Liver (tissue), 9 donors: ENCODE measurements around the gene TMCO4. TPM values are rescaled to one million over a fixed set of nuclear protein-coding genes. Genes with fewer than 3 reads are reported as not detected.
A peak's percentile ranks its signal among the peaks of the same experiment; 100 is the strongest.

ENCODE experiments used
- DNase-seq: peaks from one replicate; pipeline ENCODE4 v3.0.0-alpha.2; 2017; ENCODE audit warnings: low spot score
- H3K27ac ChIP-seq, 2 donors: one replicate each; pipeline ENCODE4 v1.7.0; 2013; ENCODE audit warnings: inconsistent platforms in 2 of 2, low read length in 2 of 2, control low read depth in 1 of 2, low read depth in 1 of 2, mild to moderate bottlenecking in 1 of 2
- H3K27me3 ChIP-seq, 4 donors: one replicate each; pipeline versions ENCODE4 v1.6.1 to v1.7.0; 2013; ENCODE audit warnings: low read length in 3 of 4, inconsistent platforms in 1 of 4, mild to moderate bottlenecking in 1 of 4, moderate library complexity in 1 of 4; ENCODE audit not compliant: control insufficient read depth in 4 of 4, insufficient read depth in 4 of 4
- H3K36me3 ChIP-seq, 4 donors: one replicate each; pipeline versions ENCODE4 v1.6.1 to v1.7.0; 2013; ENCODE audit warnings: low read length in 3 of 4, mild to moderate bottlenecking in 3 of 4, low read depth in 1 of 4, moderate library complexity in 1 of 4; ENCODE audit not compliant: control insufficient read depth in 4 of 4, insufficient read depth in 3 of 4
- H3K4me1 ChIP-seq, 4 donors: one replicate each; pipeline versions ENCODE4 v1.6.1 to v1.7.0; 2013; ENCODE audit warnings: low read length in 3 of 4, mild to moderate bottlenecking in 3 of 4, moderate library complexity in 1 of 4; ENCODE audit not compliant: control insufficient read depth in 4 of 4, insufficient read depth in 4 of 4
- H3K4me3 ChIP-seq, 3 donors: one replicate each; pipeline versions ENCODE4 v1.6.1 to v1.7.0; 2013; ENCODE audit warnings: low read length in 3 of 3, control low read depth in 1 of 3, low read depth in 1 of 3, mild to moderate bottlenecking in 1 of 3
- H3K9ac ChIP-seq, 2 donors: one replicate each; pipeline ENCODE4 v1.7.0; 2013; ENCODE audit warnings: low read length in 2 of 2, mild to moderate bottlenecking in 2 of 2, moderate library complexity in 2 of 2, control low read depth in 1 of 2, low read depth in 1 of 2
- H3K9me3 ChIP-seq, 4 donors: one replicate each; pipeline versions ENCODE4 v1.6.1 to v1.7.0; 2013; ENCODE audit warnings: low read length in 3 of 4; ENCODE audit not compliant: control insufficient read depth in 4 of 4
- ATF3 ChIP-seq: IDR thresholded peaks from 2 replicates; pipeline ENCODE4 v1.6.1; 2016; ENCODE audit warnings: antibody characterized with exemption
- CTCF ChIP-seq: fragments of 150-350 bp; IDR thresholded peaks from 2 replicates; pipeline ENCODE4 v1.5.1; 2017; ENCODE audit warnings: improper control_type of control experiment, low read depth, low read length; ENCODE audit not compliant: missing input control
- EGR1 ChIP-seq, 2 donors: IDR thresholded peaks; 2 replicates each; pipeline ENCODE4 v1.6.1; 2016 to 2018; ENCODE audit warnings: antibody characterized with exemption in 2 of 2, low read depth in 2 of 2
- FOXA1 ChIP-seq: IDR thresholded peaks from 2 replicates; pipeline ENCODE4 v1.6.1; 2016; ENCODE audit warnings: antibody characterized with exemption
- FOXA2 ChIP-seq: IDR thresholded peaks from 2 replicates; pipeline ENCODE4 v1.6.1; 2016; ENCODE audit warnings: antibody characterized with exemption
- GABPA ChIP-seq, 2 donors: IDR thresholded peaks in 1 of 2; conservative IDR thresholded peaks in 1 of 2; 2 replicates each; pipeline ENCODE4 v1.6.1; 2016; ENCODE audit warnings: antibody characterized with exemption in 2 of 2, mild to moderate bottlenecking in 1 of 2, moderate library complexity in 1 of 2
- HNF4A ChIP-seq, 2 donors: conservative IDR thresholded peaks; 2 replicates each; pipeline ENCODE4 v1.6.1; 2016; ENCODE audit warnings: antibody characterized with exemption in 2 of 2, mild to moderate bottlenecking in 2 of 2
- HNF4G ChIP-seq: IDR thresholded peaks from 2 replicates; pipeline ENCODE4 v1.6.1; 2016; ENCODE audit warnings: antibody characterized with exemption
- JUND ChIP-seq, 2 donors: IDR thresholded peaks; 2 replicates each; pipeline ENCODE4 v1.6.1; 2016; ENCODE audit warnings: antibody characterized with exemption in 2 of 2
- MAX ChIP-seq: IDR thresholded peaks from 2 replicates; pipeline ENCODE4 v1.6.1; 2016; ENCODE audit warnings: antibody characterized with exemption
- NR2F2 ChIP-seq: IDR thresholded peaks from 2 replicates; pipeline ENCODE4 v1.6.1; 2016; ENCODE audit warnings: antibody characterized with exemption
- RAD21 ChIP-seq, 2 donors: IDR thresholded peaks; 2 replicates each; pipeline ENCODE4 v1.6.1; 2016; ENCODE audit warnings: antibody characterized with exemption in 2 of 2, mild to moderate bottlenecking in 2 of 2
- REST ChIP-seq: IDR thresholded peaks from 2 replicates; pipeline ENCODE4 v1.6.1; 2016; ENCODE audit warnings: antibody characterized with exemption, mild to moderate bottlenecking
- RXRA ChIP-seq, 2 donors: IDR thresholded peaks; 2 replicates each; pipeline ENCODE4 v1.6.1; 2017 to 2018; ENCODE audit warnings: antibody characterized with exemption in 2 of 2, mild to moderate bottlenecking in 1 of 2
- SP1 ChIP-seq: IDR thresholded peaks from 2 replicates; pipeline ENCODE4 v1.6.1; 2018; ENCODE audit warnings: antibody characterized with exemption, mild to moderate bottlenecking
- TAF1 ChIP-seq: conservative IDR thresholded peaks from 2 replicates; pipeline ENCODE4 v1.6.1; 2016; ENCODE audit warnings: antibody characterized with exemption, mild to moderate bottlenecking
- YY1 ChIP-seq: IDR thresholded peaks from 2 replicates; pipeline ENCODE4 v1.6.1; 2016; ENCODE audit warnings: antibody characterized with exemption, mild to moderate bottlenecking
- ZBTB33 ChIP-seq: IDR thresholded peaks from 2 replicates; pipeline ENCODE4 v1.6.1; 2016; ENCODE audit warnings: antibody characterized with exemption
- WGBS: extraction: QIAGEN DNeasy Blood & Tissue Kit; methylation state at CpG from one replicate; pipeline ENCODE4 v1.1.7; 2013; 5-methylcytosine and 5-hydroxymethylcytosine counted together
- polyA plus RNA-seq, 2 donors: library from polyadenylated mRNA; stranded (reverse) in 1 of 2; unstranded in 1 of 2; fragments of 200-250 nt in 1 of 2; fragments of >200 nt in 1 of 2; fragmentation: Nextera tagmentation in 1 of 2; extraction: Ambion mirVana in 1 of 2; gene quantifications; one replicate each; pipeline versions ENCODE4 v1.2.1 to v1.2.3, GENCODE V29; 2013 to 2015
- total RNA-seq, 2 donors: library from RNA; depleted of rRNA; stranded (reverse); fragments of >200 nt; gene quantifications; one replicate each; pipeline ENCODE4 v1.2.3, GENCODE V29; 2014
- donor health status: healthy.
- donor health status: healthy.
- donor health status: healthy.
- donor health status: healthy.
- donor health status: healthy.

Gene TMCO4
- total and polyA plus RNA-seq, 4 donors: 4.0 to 9.5 (median 6.0) TPM

GRCh38 chr1:19754482-19754881 is 45.2 kb downstream of the TMCO4 start:
- no peaks in the 10 kb centered on the region for H3K27me3 ChIP-seq
- no peak overlapping the region for H3K9ac ChIP-seq
- H3K4me3 ChIP-seq: no peak overlapping the region
- peaks cover 0 to 17% (median 14%) of the 10 kb centered on the region in 4 donors for H3K4me1 ChIP-seq
- 46% methylated on average over 10 of the region's 10 CpGs for WGBS
- peaks cover 0 to 7% (median 3%) of the 10 kb centered on the region in 4 donors for H3K36me3 ChIP-seq
- no peak for TF ChIP-seq FOXA2
- TF ChIP-seq TAF1: no peak
- peak; percentile 43 for TF ChIP-seq HNF4A (conservative IDR thresholded peaks at IDR 0.05)
- no peak for TF ChIP-seq ATF3
- TF ChIP-seq SP1: peak; percentile 36
- TF ChIP-seq RXRA (IDR thresholded peaks at IDR 0.05): peak; percentile 72
- no peak for TF ChIP-seq CTCF
- no peak for DNase-seq
- H3K27ac ChIP-seq: peak overlapping the region in 1 of 2 donors; percentile 41
- H3K9me3 ChIP-seq: no peaks in the 10 kb centered on the region

- TF ChIP-seq FOXA2 (no peak), JUND (IDR thresholded peaks at IDR 0.05) (no peak), NR2F2 (no peak), FOXA1 (no peak), TAF1 (no peak), EGR1 (IDR thresholded peaks at IDR 0.05; ENCODE audit: low read depth in 2 of 2) (no peak), RAD21 (IDR thresholded peaks at IDR 0.05) (no peak), ZBTB33 (no peak), SP1 (no peak), GABPA (IDR thresholded peaks at IDR 0.05 in 1 of 2, conservative IDR thresholded peaks at IDR 0.05 in 1 of 2) (no peak), HNF4A (conservative IDR thresholded peaks at IDR 0.05) (no peak), HNF4G (no peak), REST (no peak), ATF3 (no peak), YY1 (no peak), MAX (no peak), RXRA (IDR thresholded peaks at IDR 0.05) (no peak), CTCF (no peak)
- H3K36me3 ChIP-seq: peaks cover 0 to 12% (median 4%) of the 10 kb centered on the region in 4 donors
- DNase-seq: no peak
- no peak overlapping the region for H3K4me3 ChIP-seq
- no peaks in the 10 kb centered on the region for H3K27me3 ChIP-seq
- no peaks in the 10 kb centered on the region for H3K9me3 ChIP-seq
- H3K4me1 ChIP-seq: peaks cover 0 to 17% (median 14%) of the 10 kb centered on the region in 4 donors
- H3K9ac ChIP-seq: no peak overlapping the region
- 92% methylated on average over 9 of the region's 9 CpGs for WGBS
- H3K27ac ChIP-seq: no peak overlapping the region
Measured at GRCh38 chr1:19752083-19752696, 47.5 kb downstream of the TMCO4 start.
